Measurements from ENCODE around the gene WDR37. TPM values are rescaled to one million over a fixed set of nuclear protein-coding genes. Genes with fewer than 3 reads are reported as not detected.

WDR37 gene
- total and polyA plus RNA-seq, 12 donors, result 15.8 to 32.7 (median 23.3) TPM

GRCh38 chr10:1054684-1055083, 1.5 kb upstream of the WDR37 start:
- 66 to 73% (median 71%) methylated on average over 6 of the region's 6 CpGs for WGBS, 4 donors
- Histone ChIP-seq H3K4me1 (replicated peaks in 1 of 2) (peaks cover 27 to 53% of the 10 kb centered on the region in 2 donors), H3K4me3 (peak overlapping the region in 1 of 4 donors; percentile 86), H3K27ac (peak overlapping the region in 3 of 5 donors; percentile 29 to 100 (median 99)), H3K9me3 (replicated peaks in 1 of 3) (no peaks in the 10 kb centered on the region), H3K36me3 (replicated peaks in 1 of 2) (no peaks in the 10 kb centered on the region), H3K27me3 (no peaks in the 10 kb centered on the region)
- intact Hi-C loops (cut with DNase I), result no loop called here
- no peak for DNase-seq
- no peak for TF ChIP-seq POLR2A (IDR thresholded peaks at IDR 0.05)
- TF ChIP-seq, protein P1, sequence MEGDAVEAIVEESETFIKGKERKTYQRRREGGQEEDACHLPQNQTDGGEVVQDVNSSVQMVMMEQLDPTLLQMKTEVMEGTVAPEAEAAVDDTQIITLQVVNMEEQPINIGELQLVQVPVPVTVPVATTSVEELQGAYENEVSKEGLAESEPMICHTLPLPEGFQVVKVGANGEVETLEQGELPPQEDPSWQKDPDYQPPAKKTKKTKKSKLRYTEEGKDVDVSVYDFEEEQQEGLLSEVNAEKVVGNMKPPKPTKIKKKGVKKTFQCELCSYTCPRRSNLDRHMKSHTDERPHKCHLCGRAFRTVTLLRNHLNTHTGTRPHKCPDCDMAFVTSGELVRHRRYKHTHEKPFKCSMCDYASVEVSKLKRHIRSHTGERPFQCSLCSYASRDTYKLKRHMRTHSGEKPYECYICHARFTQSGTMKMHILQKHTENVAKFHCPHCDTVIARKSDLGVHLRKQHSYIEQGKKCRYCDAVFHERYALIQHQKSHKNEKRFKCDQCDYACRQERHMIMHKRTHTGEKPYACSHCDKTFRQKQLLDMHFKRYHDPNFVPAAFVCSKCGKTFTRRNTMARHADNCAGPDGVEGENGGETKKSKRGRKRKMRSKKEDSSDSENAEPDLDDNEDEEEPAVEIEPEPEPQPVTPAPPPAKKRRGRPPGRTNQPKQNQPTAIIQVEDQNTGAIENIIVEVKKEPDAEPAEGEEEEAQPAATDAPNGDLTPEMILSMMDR (IDR thresholded peaks at IDR 0.05), result no peak

DNA sequence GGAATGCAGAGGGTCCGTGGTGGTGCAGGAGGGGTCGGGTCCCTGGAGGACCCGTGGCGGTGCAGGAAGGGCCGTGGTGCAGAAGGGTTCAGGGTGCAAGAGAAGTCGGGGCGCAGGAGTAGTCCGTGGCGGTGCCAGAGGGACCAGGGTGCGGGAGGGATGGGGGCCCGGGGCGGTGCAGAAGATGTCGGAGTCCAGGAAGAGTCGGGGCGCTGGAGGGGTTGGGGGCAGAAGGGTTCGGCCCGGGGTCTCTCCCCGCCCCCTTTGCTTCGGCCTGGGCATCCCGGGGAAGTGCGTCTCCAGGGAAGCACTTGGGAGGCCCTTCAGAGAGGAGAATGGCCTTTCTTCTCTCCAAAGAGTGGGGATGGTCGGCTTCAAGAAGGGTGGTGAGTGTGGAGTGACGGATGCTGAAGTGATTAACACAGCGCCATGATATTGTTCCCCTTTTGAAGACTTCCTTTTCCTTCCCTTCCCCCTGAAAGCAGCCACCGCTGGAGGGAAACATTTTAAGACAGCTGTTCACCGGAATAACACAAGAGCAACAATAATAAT, 997 bp downstream of the WDR37 start:
- Histone ChIP-seq H3K4me1 (replicated peaks in 1 of 2) (peaks cover 16 to 35% of the 10 kb centered on the region in 2 donors), H3K27me3 (no peaks in the 10 kb centered on the region), H3K9me3 (replicated peaks in 1 of 3) (no peaks in the 10 kb centered on the region), H3K4me3 (peak overlapping the region; percentile 77 to 95 (median 90)), H3K27ac (peak overlapping the region; percentile 34 to 100 (median 99)), H3K36me3 (replicated peaks in 1 of 2) (no peaks in the 10 kb centered on the region)
- no peak for DNase-seq
- intact Hi-C loops (cut with DNase I), result no loop called here
- no peak for TF ChIP-seq POLR2A (IDR thresholded peaks at IDR 0.05)
- TF ChIP-seq, protein P1 (IDR thresholded peaks at IDR 0.05), result no peak
- 0 to 2% (median 1%) methylated on average over 13 to 26 of the region's 26 CpGs for WGBS, 4 donors

DNA sequence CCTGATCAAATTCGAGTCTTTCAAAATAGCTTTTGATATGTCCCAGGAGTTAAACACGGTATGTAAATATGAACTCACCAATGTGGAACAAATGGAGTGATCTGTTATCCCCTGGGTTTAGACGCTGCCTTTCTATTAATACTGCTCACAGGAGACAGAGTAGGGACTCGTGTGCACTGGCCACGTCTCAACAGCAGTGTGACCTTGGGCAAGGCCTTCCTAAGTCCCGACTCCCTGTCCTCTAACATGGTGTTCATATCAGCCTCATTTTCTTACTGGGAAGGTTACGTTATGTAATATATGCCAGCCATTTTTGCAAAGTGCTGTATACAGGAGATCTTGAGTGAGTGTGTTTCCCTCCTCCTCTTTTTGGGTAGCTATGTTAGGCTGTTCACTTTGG, 1.8 kb downstream of the WDR37 start:
- Histone ChIP-seq H3K27me3 (no peaks in the 10 kb centered on the region), H3K4me1 (replicated peaks in 1 of 2) (peaks cover 16 to 35% of the 10 kb centered on the region in 2 donors), H3K27ac (peak overlapping the region in 4 of 5 donors; percentile 34 to 100 (median 99)), H3K4me3 (peak overlapping the region in 1 of 4 donors; percentile 86), H3K36me3 (replicated peaks in 1 of 2) (no peaks in the 10 kb centered on the region), H3K9me3 (replicated peaks in 1 of 3) (no peaks in the 10 kb centered on the region)
- 30 to 41% (median 39%) methylated on average over 7 of the region's 7 CpGs for WGBS, 4 donors
- DNase-seq, result peak in 2 of 7 donors; percentile 69 to 71
- intact Hi-C loops (cut with DNase I), result no loop called here
- TF ChIP-seq, protein P1 (IDR thresholded peaks at IDR 0.05), result no peak
- peak in 1 of 2 donors; percentile 53 for TF ChIP-seq POLR2A (IDR thresholded peaks at IDR 0.05)

DNA sequence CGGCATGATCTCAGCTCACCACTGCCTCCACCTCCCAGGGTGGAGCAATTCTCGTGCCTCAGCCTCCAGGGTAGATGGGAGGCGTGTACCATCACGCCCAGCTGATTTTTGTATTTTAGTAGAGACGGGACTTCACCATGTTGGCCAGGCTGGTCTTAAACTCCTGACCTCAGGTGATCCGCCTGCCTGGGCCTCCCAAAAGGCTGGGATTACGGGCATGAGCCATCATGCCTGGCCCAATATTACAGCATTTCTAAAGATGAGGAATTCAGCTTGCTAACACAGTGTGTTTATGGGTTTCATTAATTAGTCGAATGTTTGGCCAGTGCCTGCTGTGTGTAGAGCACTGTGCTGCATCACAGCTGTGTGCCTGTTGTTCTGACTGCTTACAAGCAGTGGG, 3.7 kb downstream of the WDR37 start:
- H3K9me3 ChIP-seq (replicated peaks in 1 of 3), result no peaks in the 10 kb centered on the region
- WGBS, 4 donors, result 94 to 98% (median 95%) methylated on average over 5 to 8 of the region's 8 CpGs
- H3K36me3 ChIP-seq (replicated peaks in 1 of 2), result peaks cover 0 to 4% of the 10 kb centered on the region in 2 donors
- no peak overlapping the region for H3K27ac ChIP-seq
- no peak for DNase-seq
- no peak overlapping the region for H3K4me3 ChIP-seq
- H3K27me3 ChIP-seq, result no peaks in the 10 kb centered on the region
- TF ChIP-seq, protein P1 (IDR thresholded peaks at IDR 0.05), result no peak
- H3K4me1 ChIP-seq (replicated peaks in 1 of 2), result peaks cover 12 to 26% of the 10 kb centered on the region in 2 donors
- intact Hi-C loops (cut with DNase I), result no loop called here
